ENCODE results near the gene FLT3.
"Not testable (repeated sequence)": the region's sequence is repeated elsewhere in the genome, so short reads cannot be mapped to it uniquely, and the experiment has no call there.

The FLT3 gene

DNA sequence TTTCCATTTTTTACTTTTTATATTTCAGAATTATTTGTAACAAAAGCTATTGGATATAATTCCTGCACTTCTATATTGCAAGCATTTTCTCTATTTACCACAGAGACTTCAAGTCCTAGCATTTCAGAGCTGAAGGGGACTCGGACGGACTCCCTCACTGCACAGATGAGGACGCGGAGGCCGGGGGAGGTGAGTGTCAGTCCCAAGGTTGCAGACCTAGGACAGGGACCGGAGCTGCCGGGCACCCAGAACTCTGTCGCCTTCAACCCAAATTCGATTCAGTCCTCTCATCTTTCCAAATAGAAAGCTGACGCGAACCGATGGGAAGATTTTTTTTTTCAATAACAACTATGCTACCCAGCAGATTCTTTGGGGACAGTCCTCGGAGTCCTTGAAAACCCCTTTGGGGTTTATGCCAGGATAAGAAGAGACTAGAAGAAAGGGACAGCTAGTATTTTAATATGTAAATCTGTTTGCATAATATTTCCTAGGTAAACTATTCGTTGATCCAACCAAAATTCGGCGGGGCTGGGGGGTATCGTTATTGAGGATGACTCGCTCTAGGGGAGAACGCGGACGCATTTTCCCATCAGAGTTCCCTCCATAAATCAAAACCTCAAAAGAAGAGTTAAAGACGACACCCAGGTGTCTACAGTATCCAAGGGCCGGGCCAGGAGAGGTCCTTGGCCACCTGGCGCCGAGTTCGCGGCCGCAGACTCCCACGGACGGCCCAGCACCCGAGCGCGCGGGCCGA is 803 bp downstream of the FLT3 start:
- no peak for DNase-seq (ENCODE audit: low read depth in 2 of 2)

DNA sequence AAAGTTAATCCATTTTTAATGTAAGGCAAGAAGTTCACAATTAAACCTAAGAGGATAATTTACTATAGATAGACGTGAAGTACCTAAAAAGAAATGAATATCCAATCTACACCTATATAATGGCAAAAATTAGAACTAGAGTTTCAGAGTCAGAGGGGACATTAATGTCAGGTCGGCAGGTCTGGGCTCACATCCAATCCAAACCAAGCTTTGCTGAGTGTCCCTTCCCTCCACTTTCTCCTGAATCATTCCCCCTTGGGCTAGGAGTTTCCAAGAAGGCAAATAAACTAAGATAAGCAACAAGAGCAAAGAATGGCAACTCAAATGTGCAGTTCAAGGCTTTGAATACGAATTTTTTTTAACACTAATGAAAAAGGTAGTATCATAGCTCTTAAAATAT is 2.9 kb downstream of the FLT3 start:
- no peak for DNase-seq (ENCODE audit: low read depth in 2 of 2)

DNA sequence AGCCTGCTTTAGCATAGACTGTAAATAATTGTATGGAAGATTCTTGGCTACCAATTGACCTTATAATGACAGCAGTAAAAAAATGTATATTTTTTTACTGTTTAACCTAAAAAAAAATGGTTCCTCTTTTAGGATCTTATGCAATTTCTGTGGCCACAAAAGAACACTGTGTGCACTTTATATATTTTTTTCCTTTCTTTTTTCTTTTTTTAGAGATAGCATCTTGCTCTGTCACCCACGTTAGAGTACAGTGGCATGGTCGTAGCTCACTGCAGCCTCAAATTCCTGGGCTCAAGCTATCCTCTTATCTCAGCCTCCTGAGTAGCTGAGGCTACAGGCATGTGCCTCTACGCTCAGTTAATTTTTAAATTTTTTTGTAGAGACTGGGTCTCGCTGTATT is 6.1 kb downstream of the FLT3 start:
- DNase-seq (ENCODE audit: low read depth in 2 of 2), result no peak

DNA sequence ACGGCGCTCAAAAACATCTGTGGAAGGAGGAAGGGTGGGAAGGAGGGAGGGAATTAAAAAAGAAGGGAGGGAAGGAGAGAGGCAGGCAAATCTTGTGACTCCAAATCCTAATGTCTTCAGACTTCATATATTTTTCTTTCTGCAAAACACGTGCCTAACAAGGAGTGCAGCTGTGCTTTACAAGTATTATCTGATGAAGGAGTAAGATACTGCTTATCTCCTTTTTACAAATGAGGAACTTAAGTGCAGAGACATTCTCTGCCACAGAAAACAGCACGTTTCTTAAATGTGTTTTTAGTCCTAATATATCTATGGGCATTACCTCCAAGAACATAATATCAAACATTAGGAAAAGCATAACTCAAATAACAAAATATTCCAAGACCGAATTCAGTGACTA is 6.5 kb downstream of the FLT3 start:
- DNase-seq (ENCODE audit: low read depth in 2 of 2), result no peak

DNA sequence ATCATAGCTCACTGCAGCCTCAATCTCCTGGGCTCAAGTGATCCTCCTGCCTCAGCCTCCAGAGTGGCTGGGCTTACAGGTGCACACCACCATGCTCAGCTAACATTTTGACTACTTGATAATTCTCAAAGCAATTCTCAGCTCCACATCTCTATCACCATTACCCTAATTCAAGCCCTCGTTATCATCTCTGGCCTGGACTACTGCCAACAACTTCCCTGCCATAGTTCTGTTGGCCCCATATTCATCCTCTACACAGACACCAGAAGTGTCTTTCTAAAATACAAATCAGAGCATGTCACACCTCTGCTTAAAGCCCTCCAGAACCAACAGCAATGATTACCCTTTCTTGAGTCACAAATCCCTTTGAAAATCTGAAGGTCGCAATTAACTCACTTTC is 7.9 kb downstream of the FLT3 start:
- no peak for DNase-seq (ENCODE audit: low read depth in 2 of 2)

DNA sequence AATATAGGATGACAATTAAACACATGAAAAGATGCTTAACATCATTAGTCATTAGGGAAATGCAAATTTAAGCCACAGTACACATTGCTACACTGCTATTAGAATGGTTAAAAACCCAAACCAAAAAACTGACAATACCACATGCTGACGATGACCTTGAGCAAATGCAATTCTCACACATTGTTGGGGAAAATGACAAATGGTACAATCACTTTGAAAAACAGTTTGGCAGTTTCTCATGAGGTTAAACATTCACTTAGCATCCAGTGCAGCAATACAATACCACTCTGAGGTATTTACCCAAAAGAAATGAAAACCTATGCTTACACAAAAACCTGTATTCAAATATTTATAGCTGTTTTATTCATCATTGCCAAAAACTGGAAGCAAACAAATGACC is 11.3 kb downstream of the FLT3 start:
- DNase-seq (ENCODE audit: low read depth in 2 of 2), result no peak

DNA sequence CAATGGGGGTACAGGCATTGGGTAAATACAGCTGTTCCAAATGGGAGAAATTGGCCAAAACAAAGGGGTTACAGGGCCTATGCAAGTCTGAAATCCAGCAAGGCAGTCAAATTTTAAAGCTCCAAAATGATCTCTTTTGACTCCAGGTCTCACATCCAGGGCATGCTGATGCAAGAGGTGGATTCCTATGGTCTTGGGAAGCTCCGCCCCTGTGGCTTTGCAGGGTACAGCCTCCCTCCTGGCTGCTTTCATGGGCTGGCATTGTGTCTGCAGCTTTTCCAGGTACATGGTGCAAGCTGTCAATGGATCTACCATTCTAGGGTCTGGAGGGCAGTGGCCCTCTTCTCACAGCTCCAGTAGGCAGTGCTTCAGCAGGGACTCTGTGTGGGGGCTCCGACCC is 22.6 kb downstream of the FLT3 start:
- not testable (repeated sequence) for DNase-seq (ENCODE audit: low read depth in 2 of 2)

DNA sequence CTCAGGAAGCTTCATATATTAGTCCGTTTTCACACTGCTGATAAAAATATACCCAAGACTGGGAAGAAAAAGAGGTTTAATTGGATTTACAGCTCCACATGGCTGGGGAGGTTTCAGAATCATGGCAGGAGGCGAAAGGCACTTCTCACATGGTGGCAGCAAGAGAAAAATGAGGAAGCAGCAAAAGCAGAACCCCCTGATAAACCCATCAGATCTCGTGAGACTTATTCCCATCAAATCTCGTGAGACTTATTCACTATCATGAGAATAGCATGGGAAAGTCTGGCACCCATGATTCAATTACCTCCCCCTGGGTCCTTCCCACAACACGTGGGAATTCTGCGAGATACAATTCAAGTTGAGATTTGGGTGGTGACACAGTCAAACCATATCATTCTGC is 23.1 kb downstream of the FLT3 start:
- DNase-seq (ENCODE audit: low read depth in 2 of 2), result no peak

DNA sequence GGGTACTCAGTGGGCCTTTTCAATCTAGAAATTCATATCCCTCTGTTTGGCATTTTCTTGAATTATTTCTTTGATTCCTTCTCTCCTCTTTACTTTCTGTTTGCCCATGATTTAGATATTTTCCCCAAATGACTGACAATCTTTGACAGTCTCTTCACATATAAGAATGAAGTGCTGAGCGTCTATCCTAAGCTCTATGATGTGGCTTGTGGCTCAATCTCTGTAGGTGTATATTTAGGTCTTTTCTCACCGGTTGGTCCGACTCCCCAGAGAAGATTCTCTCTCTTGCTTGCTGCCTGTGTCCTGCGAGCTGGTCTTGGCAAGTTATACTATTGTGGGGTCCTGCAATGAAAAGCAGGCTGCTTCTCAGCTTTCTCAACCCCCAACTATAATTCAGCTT is 29.0 kb downstream of the FLT3 start:
- DNase-seq (ENCODE audit: low read depth in 2 of 2), result no peak

DNA sequence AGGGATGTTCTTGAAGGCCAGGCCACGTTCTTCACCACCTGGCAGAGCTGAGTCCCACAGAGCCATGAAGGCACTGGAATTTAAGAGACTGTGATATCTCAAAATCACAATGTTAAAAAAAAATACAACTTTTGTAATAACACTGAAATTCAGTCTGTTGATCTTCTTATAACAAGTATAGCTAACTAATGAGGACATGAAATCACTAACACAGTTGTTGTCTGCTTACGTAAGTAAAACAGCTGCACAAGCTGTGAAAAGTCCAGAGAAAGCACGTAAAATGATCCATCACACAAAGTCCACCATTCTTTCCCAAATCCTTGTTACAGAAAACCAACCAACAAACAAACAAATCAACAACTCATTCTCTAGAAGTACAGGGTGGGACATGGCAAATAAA is 32.9 kb downstream of the FLT3 start:
- DNase-seq (ENCODE audit: low read depth in 2 of 2), result no peak

DNA sequence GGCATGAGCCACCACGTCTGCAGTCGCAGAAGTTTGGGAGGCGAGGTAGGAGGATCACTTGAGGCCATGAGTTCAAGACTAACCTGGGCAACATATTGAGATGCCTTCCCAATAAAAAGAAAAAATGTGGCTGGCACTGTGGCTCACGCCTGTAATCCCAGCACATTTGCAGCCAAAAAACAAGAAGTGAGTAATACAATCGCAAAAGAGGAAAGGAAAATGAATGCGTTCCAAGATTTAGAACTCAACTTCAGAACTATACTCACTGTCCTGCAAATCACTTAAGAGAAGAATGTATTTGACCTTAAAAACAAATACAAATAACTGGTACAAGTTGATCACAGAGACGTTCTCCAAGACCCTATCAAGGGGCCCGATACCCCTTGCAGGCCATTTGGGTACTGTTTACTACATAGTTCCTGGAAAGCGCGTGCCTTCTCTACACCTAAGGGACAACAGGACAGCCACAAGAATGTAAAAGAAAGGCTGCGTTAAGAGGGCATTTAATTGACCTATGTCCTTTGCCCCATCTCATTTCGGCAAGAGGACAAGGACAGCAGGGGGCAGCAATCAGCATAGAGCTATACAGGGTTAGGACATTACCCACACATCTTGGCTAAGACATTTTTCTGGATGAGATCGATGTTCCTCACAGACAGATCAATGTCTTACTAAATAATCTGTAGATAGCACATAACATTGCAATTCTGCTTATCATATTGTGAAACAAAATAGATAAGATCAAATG is 41.3 kb downstream of the FLT3 start:
- no peak for DNase-seq (ENCODE audit: low read depth in 2 of 2)

DNA sequence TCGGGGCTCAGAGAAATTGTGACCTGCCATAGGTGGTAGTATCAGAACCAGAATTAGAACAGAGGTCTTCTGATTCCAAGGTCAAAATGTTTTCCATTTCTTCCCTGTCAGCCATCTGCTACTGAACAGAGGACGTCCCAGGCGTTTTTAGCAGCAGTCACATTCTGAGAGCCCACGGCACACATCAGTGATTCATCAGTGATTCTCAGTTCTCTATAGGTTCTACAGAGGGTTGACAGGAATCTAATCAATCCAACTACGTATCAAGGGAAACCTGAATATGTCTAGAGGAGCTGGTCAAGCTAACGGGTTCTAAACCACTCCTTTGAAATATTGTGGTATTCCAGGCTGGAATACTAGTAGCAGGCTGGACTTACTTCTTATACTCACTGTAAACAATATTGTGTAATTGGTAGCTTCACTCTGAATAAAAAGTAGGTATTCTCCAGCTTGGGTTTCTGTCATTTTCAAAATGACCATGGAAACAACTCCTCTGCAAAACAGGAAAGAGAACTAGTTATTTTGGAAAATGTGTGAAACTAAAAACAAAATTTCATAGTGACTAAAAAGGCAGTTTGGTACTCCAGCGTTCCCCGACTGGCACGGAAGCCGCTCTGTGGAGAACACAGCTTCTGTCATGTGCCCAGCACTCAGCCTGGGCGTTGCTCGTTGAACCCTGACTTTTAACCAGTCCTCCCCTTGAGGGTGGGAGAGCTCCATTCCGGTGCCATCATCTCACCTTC is 43.2 kb downstream of the FLT3 start:
- DNase-seq (ENCODE audit: low read depth in 2 of 2), result no peak

DNA sequence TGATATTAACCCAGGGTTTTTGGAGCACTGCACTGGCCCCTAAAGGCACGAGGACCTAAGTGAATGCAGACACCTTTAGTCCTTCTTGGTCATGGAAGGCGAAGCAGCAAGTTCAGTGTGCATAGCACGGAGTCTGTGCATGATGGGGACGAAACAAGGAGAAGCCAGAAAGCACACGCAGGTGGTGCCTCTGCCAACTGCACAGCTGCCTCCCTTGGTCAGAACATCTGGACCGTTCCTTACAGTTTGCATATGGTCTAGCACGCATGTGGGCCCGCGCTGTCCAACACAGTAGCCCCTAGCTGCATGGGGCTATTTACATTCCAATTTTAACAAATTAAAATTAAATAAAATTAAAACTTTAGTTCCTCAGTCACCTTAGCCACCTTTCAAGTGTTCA is 44.0 kb downstream of the FLT3 start:
- DNase-seq (ENCODE audit: low read depth in 2 of 2), result no peak

DNA sequence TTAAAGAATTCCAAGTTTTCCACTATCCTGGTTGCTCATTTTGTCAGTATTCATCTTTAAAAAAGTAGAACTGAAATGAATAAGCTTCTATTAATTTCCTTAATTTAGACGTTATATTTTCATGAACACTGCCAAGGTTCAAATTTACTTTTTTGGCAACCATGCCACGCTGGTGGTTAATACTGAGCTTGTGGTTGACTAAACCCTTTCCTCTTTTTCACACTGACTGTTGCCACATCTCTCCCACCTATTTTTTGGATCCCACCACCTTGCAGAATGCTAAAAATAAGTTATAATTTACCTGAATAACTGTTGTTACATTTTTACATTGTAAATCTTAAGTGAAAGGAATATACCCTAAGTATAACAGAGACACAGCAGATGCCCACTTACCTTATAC is 45.0 kb downstream of the FLT3 start:
- DNase-seq (ENCODE audit: low read depth in 2 of 2), result no peak

DNA sequence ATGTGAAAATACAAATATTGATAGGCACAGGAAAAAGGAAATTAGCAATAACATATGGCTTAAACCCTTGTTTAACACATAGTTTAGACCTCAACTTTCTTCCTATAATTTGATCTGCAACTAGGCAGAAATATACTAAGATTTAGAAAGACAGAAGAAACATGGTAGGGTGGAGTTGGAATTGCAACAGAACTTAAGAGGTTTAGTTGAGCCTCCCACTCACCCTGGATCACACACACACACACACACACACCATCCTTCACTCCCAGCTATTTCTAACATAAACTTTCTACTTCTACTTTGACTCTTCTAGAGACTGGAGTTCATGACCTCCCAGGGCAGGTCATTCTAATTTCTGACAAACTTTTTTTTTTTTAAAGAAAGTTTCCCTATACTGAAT is 47.4 kb downstream of the FLT3 start:
- no peak for DNase-seq (ENCODE audit: low read depth in 2 of 2)

DNA sequence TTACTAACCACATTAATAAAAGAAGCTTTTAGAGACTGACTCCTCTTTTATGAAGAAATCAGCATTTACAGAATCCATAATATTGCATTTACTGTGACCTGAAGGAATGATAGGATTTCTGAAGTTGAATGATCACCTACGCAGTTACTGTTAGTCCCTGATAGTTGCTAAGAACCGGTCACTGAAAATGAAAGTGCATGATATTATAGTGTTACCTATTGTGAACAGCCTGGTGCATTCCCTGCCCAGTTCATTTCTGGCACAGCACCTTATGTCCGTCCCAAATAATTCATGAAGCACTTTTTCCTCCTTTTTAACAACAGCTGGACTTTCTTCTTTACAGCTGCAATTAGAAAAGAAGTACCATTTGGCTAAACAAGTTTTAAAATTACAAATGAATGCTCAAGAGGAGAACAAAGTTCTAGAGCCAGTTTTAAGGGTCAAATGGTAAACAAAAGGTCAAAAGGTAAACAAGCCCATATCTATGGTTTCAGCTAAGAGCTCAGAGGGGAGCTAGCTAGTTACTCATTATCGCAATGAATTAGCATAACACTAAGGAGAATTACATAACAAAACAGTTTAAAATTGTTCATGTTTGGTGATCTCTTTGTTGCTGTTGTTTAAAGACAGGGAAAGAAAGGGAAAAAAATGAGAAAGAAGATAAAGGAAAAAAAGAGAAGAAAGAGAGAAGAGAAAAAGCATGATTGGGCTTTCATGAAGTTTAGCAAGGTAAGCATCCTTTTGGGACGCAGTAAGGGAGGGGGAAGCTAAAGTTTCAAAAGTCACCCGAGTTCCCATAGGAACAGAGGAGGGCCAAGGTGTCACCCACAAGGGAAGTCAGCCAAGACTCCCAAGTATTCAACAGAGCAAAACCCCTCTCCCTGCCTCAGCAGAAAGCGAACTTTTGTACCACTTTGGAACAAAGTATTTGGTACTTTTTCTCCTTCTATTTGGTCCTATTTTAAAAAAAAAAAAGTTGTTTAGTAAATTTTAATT is 50.2 kb downstream of the FLT3 start:
- DNase-seq (ENCODE audit: low read depth in 2 of 2), result no peak

DNA sequence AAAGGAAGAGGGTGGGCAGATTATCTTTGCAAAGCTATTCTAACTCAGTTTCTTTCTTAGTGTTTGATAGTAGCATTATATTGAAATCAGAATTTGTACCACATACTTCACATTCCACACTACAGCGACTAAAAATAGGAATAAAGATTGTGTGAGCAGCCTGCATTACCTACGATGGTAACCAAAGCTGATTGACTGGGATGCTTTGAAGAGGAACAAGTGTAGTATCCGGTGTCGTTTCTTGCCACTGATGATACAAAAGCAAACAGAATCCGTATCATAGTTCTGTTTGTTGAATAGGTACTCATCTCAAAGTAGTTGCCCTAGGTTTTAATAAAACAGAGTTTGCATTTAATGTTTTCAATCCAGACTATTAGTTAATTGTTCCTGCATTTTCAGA is 51.2 kb downstream of the FLT3 start:
- no peak for DNase-seq (ENCODE audit: low read depth in 2 of 2)

DNA sequence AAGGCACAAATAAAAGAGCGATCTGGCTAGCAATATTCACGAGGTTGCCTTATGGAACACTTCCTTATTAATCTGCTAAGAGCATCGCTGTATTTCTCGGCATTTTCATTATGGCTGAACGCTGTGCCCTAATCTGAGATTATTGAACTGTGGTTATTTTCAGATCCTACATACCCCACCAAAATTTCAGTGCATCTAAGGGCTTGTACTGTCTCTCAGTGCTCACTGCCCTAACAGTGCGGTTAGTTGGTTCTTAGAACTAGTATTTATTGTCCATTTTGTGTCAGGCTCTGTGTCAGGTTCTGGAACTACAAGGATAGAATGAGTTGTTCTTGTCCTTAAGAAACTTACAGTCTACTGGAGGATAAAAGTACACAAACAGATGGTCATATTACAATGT is 51.6 kb downstream of the FLT3 start:
- no peak for DNase-seq (ENCODE audit: low read depth in 2 of 2)

DNA sequence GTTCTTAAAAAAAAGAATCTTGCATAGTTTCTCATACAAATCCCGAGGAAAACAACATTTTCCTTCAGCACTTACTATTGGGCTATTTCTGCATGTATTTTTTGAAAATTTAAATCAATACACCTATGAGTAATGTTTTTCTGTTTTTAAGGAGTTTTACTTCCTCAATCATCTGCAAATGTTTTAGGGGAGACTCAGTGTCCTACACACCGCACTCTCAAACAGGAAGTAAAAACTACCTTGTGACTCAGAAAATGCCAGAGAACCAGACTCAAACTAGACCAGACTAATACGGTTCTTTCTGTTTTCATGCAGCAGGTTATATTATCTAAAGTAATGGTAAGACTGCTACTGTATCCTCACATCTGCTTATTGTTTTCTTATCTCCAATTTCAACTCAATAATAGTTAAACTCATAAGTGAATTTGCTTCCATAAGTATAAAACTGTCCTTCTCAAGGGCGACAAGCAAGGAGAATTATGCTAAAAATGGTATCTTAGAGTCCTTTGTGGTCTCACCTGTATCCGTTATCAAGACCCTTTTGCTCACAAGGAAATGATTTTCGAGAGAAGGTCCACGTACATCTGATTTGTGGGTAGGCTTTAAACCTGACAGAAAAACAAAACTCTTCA is 52.5 kb downstream of the FLT3 start:
- no peak for DNase-seq (ENCODE audit: low read depth in 2 of 2)

DNA sequence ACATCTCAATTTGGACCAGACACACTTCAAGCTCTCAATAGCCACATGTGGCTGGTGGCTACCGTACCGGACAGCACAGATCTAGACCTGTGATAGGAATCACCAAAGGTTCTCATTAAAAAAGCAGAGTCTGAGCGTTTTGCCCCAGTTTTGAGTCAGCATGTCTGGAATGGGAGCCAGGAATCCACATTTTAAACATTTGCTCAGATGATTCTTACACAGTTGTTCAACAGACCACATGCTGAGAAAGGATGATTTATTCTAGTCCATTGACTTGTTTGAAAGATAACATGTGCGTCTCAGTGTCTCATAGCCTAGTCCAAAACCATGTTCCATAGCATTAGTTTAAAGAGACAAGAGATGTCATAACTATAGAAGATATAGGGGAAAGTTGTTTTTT is 53.4 kb downstream of the FLT3 start:
- DNase-seq (ENCODE audit: low read depth in 2 of 2), result no peak

DNA sequence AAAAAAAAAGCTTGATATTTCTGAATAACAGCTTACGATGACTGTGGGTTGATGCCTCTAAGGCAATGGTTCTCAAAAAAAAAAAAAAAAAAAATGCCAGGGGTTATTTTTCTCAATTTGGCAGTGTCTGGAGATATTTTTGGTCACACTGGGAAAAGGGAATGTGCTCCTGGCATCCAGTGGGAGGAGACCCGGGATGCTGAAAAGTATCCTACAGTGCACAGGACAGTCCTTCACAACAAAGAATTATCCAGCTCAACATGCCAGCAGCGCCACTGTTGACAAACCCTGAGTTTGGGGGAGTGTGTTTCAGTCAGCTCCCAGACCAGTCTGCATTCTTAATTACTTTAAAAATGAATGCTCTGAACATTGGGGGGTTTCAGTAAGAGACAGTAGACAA is 54.5 kb downstream of the FLT3 start:
- DNase-seq (ENCODE audit: low read depth in 2 of 2), result no peak
